Measurements from ENCODE around the gene TARBP2. TPM values are rescaled to one million over a fixed set of nuclear protein-coding genes. Genes with fewer than 3 reads are reported as not detected.

The TARBP2 gene
- total RNA-seq, 1 donor from 2014 or later = 30.0 TPM

DNA sequence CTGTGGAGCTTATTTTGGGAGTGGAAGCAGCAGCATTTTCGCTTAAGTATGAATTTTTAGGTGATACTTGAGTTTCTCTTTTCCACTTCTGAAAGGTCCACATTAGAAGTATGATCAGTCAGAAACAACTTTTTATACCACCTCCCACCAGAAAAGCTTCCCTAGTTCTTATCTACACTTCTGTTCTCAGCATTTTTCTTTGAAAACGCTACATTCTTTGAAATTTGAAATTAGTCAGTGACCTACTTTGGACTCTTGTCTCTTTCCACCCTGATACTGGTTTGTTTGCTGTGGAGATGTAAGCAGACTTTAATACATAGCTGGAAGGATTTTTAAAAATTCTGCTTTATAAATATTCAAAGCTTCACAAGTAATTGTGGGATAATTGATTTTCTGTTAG lies 27.0 kb upstream of the TARBP2 start:
- DNase-seq (ENCODE audit: low read depth) = no peak

DNA sequence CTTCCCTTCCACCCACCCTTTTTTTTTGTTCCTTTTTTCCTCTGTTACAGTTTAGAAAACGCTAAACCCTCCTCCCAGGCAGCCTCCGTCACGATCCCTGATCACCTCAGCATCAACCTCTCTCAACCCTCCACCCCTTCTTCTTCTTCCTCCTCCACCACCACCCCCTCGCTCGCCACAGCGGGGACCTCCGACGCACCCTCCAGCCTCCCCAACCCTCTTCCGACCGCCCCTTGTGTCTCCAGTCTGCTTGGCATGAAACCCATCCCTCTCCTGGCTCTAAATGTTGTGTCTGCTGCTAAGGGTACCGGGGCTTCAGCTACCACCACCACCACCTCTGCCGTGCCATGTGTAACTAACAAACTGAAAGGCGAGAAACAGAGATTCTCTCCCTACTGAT lies 26.3 kb upstream of the TARBP2 start:
- no peak for DNase-seq (ENCODE audit: low read depth)

DNA sequence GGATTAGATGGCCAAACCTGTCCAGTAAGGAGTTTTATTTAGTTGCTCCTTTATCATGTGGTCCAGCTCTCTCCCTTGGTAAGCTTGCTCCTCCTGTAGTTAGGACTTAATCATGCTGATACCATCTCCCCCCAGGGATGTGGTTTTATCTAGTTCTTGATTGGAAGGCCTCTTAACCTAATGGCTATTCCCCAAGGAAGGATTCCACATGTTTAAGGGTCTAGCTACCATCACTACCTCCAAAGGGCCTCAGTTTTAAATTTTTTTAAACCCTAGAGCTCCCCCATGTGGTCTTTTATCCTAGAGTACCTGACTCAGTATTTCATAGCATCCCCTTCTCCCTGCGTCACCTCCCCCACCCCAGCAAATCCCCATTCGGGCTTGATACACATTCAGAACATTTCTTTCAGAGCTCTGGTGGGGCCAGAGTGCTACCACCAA lies 24.3 kb upstream of the TARBP2 start:
- no peak for DNase-seq (ENCODE audit: low read depth)

DNA sequence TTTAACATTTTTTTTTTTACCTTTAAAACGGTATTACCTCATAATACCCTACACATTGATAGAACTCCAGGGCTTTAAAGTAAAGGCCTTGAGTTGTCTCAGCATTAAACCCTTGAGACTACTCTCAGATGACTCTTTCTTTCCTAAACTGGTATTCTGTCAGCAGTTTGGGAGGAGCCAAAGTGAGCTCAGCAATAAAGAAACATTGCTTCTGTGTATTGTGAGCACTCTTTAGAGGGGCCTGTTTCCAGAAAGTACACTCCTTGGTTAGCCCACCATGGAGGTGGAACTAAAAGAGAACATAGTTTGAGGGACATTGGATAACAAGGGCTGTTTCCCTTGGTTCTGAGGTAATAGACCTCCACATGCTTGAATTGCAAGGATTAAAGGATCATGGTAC lies 22.2 kb upstream of the TARBP2 start:
- DNase-seq (ENCODE audit: low read depth) = no peak

DNA sequence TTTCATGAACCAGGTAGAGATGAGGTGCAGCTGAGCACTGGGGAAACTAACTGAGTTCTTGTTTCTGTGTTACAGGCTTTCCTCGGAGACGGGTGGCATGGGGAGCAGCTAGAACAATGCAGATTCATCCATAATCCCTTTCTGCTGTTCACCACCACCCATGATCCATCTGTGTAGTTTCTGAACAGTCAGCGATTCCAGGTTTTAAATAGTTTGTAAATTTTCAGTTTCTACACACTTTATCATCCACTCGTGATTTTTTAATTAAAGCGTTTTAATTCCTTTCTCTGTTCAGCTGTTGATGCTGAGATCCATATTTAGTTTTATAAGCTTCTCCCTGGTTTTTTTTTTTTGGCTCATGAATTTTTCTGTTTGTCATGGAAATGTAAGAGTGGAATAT lies 21.8 kb upstream of the TARBP2 start:
- DNase-seq (ENCODE audit: low read depth) = no peak

DNA sequence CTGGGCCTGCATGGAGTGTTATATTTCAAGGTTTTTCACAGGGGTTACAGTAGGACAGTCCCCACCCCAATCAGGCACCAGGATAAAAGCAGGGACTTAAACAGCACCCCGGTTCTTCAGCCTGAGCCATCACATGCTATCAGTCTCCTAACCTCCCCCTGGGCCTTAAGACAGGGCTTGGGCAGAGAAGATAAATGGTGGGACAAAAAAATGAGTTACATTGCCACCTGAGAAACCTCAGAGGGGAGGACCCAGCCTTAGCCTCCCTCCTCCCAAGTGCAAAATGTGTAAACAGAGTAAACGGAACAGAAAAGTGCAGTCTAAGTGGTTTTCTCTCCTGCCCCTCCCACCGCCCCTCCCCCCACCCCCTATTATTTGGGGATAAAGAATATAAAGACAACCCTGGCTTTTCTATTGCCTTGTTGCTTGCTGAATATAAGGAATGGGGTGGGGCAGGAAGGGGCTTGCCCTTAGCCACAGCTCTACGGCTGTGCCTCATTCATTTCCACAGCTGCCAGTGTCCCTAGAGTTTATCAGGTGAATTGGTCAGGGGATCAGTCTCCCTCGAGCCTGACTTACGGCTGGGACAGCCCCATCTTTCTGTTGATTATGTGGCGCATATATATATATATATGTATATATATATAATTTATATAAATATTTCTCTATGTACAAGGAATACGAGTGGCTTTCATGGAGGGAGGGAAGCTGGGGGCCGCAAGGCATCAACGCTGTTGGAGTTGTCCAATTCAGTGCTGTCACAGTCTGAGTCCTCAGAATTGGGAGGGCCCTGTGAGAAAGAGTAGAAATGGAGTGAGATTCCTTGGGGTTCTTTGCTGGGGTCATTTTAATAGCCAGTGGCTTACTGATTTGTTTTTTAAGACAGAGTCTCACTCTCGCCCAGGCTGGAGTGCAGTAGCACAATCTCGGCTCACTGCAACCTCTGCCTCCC lies 20.3 kb upstream of the TARBP2 start:
- peak; percentile 80 for DNase-seq (ENCODE audit: low read depth)

DNA sequence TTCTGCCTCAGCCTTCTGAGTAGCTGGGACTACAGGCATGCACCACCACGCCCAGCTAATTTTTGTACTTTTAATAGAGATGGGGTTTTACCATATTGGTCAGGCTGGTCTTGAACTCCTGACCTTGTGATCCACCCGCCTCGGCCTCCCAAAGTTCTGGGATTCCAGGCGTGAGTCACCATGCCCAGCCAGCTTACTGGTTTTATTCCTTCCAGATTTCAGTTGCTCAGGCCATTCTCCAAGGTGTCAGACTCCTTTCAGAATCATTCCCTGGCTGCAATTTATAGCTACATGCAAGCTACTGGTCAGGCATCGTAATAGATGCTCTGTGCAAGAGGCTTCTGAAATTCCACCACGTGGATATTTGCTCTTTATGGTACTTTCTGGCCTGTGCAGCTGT lies 19.6 kb upstream of the TARBP2 start:
- peak; percentile 85 for DNase-seq (ENCODE audit: low read depth)

DNA sequence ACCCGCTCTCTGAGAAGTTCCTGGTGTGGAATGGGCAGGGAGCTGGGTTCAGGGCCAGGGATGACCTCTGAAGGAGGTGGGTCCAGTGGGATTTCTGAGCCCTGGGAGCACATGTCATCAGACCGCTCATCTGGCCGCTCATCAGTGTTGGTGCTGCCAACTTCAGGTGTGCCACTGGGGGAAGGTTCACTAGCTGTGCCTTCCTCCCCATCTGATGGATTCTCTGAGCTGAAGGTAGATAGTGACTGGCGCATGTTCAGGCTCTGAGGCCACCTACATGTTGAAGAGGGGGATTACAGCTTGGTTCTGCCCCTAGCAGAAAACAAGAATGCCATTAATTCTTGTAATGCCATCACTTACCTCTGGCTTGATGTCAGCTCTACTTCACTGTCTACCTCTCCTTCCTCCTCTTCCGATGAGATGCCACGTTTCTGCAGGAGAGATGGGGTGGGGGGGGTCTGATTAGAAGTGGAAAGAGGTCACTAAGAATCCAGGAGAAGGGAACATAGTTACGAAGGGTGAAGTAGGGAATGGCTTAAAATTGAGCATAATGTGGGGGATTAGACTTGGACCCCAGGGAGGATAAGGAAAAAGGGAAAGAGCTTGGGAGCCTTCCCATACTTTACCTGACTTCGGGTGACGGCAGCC lies 19.0 kb upstream of the TARBP2 start:
- no peak for DNase-seq (ENCODE audit: low read depth)

DNA sequence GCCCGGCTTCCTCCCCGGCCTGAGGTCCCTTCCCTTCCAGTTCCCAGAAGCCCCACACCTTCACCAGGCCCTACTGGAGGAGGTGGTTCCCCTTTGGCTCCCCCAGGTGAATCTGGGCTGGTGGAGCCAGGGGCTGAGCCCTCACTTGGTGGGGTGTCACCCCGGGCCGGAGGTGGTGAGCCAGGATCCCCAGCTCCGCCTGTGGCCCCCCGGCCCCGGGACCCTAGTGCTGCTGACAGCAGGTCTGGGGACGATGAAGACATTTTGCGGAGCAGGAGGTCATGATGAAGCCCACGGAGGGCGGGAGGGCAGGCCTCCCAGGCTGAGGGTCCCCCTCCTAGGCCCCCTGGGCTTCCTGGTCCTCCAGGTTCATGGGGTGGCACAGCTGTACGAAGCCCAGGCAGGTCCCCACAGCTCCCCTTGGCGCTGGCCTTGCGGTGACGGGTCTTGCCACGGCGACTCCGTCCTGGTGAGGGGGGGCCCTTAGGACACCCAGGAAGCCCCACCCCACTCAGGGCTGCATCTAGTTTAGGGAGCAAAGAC lies 18.4 kb upstream of the TARBP2 start:
- DNase-seq (ENCODE audit: low read depth) = no peak

DNA sequence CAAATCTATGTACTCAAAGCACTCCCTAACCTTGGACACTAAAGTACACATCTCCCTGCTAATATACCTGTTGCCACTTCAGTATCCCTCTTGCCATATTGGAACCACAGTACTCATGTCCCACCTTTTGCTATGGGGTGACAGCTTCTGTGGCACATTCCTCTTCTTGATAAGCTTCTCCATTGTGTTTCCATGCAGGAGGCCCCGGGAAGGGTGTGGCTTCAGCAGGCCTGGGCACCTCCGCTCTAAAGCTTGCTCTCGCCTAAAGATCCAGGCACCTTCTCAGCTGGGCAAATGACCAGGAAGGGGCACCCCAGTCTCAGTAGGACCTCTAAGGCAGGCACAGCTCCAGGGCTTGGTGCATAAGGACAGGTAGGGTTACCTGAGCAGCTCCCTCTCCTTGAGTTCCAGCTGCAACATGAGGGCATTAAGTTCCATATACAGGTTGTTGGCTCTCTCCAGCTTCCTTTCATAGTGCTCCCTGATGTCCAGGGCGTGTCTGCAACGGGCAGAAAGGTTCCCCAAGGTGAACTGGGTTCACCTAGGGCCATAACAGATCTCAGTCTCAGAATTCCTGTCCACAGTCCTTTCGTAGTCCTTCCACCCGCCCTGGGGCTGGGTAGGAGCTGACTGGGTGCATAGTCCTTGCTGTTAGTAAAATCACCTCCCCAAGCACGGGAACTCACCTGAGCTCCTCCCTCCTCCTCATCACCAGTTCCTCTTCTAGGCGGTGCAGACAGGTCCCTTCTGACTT lies 17.7 kb upstream of the TARBP2 start:
- DNase-seq (ENCODE audit: low read depth) = no peak

DNA sequence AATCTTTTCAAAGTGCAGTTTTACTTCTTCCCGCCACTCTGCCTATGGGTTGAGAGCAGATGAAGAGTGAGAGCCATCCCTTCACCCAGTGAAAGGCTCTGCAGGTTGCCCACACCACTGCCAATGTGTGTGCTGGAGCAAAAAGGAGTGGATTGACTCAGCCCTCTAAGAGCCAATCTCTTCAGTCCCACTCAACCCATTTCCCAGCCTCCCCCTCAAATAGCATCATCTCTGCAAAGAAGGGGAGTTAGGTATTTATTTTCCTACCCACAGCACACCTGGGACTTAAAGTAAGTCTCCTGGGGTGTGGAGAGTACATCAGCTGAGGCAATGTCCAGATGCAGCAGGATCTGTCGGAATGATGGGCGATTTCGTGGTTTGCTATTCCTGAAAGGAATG lies 17.1 kb upstream of the TARBP2 start:
- no peak for DNase-seq (ENCODE audit: low read depth)

DNA sequence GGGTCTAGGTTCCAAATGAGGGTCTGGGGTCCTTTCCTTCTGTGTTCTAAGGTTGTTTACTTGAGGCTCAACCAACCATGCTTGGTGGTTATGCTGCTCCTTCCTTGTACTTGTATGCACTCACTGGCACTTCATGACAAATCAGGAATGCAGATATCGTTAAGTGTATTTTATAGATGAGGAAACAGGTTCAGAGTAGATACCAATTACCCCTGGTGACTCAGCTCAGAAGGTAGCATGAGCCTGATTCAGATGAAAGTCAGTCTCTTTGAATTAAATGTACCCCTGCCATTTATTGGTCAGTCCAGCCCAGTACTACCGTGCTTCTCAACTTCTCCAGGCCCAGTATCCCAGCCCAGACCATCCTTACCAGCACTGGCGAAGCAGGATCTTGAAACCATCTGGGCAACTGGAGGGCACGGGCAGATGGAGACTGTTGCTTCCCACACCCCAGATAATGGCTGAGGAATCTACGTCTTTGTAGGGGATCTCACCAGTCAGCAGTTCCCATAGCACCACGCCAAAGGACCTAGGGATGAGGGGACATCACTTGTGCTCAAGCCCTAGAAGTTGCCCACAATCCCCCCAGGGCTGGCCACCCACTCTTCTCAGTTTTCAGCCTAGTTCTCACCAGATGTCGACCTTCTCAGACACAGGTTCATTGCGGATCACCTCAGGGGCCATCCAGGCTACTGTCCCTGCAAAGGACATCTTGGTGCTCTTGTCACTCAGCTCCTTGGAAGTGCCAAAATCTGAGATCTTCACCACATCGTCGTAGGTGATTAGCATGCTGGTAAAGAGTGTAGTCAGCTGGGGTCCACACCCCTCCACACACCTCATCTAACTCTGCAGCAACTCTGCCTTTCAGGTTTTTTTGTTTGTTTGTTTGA lies 16.2 kb upstream of the TARBP2 start:
- DNase-seq (ENCODE audit: low read depth) = no peak

DNA sequence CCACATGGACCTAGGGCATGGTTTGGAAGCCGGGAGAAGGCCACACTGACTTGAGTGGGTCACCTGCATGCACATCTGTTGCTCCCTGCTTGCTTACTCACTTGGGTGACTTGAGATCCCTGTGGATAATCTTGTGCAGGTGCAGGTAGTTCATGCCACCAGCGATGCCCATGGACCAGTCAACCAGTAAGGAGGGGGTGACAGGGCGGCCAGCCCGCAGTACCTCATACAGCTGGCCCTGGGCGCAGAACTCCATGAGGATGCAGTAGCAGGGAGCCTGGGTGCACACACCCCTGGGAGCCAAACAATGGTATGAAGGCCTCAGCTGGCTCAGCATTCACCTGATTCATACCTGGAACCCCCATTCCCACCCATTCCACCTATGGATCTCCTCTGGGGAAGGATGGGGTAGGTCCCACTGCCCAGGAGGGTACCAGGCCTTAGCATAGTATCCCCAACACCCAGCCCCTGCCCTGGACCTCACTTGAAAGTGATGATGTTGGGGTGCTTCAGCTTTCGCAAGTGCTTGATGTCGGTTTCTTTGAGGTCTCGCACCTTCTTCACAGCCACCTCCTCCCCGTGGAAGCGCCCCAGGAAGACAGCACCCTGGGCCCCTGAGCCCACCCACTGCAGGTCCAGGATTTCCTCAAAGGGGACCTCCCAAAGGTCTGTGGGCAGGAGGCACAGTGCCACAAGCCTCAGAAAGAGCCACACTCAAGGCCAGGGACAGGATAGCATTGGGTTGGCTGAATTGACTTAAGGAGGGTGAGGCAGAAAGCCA lies 14.9 kb upstream of the TARBP2 start:
- no peak for DNase-seq (ENCODE audit: low read depth)

DNA sequence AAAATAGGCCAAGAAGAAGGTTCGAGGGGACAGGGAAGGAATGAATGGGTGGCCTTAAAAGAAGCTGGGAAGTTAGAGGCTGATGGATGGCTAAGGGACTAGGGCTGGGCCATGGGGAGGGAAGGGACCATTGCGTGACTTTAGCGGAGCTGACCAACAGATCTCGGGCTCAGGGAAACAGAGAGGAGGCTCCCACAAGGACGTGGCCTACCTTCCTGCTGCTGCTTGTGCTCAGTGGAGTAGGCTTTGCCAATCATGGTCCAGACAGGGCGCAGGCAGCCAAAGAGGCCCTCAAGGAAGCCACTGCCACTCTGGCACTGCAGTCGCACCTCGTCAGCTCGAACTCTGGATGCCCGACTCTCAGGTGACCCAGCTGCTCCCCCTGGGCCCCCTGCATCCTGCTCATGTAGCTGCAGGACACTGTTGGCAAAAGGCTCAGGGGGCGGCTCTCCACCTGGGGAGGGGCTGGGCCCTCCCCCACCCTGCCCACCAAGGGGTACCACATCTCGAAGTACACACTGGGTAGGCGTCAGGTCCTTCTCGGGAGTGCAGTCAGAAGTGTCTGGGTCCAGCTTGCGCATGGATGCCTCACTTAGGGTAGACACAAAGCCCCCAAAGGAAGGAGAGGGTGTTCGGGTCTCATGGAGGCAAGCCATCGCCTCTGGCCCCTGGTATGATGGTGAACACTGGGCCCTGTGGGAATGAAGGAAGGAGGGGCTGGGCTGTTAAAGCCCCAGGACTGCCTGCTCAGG lies 14.2 kb upstream of the TARBP2 start:
- DNase-seq (ENCODE audit: low read depth) = no peak

DNA sequence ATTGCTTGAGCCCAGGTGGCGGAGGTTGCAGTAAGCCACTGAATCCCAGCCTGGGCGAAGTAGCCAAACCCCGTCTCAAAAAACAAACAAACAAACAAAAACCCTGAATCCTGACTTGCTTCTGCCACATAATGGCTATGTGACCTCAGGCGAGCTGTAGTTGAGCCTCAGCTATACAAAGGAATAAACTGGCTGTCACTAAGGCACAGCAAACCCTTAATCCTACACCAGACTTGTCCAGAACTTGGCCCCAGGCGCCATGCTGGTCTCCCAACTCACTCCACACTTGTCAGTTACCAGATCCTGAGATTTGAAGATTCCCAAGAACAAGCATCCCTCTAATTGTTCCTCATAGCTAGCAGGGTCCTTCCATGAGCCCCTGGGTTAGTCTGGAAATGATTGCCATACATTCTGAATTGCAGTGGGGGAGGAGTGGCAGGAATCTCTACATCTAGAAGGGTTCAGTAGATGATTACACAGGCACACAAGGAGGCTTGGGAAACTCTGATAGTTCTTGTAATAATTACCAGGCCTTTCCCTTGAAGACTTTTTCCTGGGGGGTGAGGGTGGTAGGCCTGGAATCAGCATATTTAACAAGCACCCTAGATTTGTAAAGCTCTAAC lies 11.7 kb upstream of the TARBP2 start:
- DNase-seq (ENCODE audit: low read depth) = no peak

DNA sequence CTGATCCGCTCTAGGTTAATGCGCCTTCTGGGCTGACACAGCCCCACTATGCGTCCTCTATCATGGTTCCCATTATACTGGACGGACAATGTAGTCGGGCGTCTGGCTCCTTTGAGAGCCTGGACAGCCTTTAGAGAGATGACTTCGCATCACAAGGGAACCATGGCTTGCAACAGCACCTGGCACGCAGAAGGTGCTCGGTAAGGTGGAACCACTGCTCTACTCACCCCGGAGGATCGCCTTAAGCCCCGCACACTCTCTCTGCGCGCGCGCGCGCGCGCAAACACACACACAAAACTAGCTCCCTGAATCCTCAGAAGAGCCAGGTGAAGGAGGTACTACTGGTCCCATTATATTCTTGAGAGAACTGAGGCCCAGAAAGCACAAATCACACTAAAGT lies 8.9 kb upstream of the TARBP2 start:
- DNase-seq (ENCODE audit: low read depth) = no peak

DNA sequence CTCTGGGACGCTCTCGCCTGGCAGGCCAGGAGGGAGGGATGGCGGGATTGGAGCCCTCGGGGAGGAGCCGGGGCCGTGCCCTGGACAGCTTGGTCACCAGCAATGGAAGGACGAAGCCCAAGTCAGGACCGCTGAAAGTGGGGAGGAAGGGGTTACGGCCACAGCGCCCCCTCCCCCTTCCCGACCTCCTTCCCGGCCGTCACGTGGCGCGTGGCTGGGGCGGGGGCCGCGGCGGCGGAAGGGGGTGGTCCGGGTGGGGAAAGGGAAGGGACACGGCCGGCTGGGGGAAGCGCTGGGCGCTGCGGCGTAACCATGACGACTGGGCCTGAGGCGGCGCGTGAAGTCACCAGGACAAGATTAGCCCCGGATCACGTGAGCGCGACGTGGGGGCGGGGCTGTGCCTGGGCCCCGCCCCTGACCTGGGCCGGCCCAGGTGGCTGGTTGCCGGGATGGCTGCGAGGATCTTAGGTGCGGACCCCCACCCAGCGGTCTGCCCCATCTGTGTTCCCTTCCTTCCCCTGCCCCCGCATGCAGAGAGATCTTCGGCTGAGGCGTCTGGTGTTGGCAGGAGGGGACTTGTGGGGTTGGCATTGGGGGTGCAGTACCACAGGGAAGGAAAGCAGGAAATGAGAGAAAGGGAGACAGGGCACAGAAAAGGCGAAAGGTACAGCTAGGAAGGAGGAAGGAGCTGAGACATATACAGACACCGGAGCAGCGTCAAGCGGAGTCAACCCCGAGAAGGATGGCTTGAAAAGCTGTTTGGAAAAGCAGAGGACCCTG lies 8.1 kb upstream of the TARBP2 start:
- DNase-seq (ENCODE audit: low read depth) = peak; percentile 89
